Upper lobe of left lung (tissue), 4 donors: ENCODE measurements around the gene GRID1.

Experiments
- EP300 ChIP-seq, 4 donors: sonication (generic); formaldehyde crosslinking; IDR thresholded peaks; one replicate each; pipeline ENCODE4 v1.5.1; 2017; ENCODE audit warnings: antibody characterized with exemption in 4 of 4, control low read depth in 2 of 4
- POLR2A ChIP-seq, 4 donors: fragments of 450-650 bp; IDR thresholded peaks; one replicate each; pipeline ENCODE4 v1.5.1; 2016 to 2017; ENCODE audit warnings: antibody characterized with exemption in 4 of 4, mild to moderate bottlenecking in 2 of 4
- TF ChIP-seq, protein P1 (sequence below), 6 experiments: fragments of 450-650 bp in 4 of 6; fragments of 200-600 bp in 2 of 6; sonication (generic) in 2 of 6; IDR thresholded peaks; one replicate each; pipeline ENCODE4 v1.5.1; 2016 to 2019; ENCODE audit warnings: antibody characterized with exemption in 6 of 6

DNA sequence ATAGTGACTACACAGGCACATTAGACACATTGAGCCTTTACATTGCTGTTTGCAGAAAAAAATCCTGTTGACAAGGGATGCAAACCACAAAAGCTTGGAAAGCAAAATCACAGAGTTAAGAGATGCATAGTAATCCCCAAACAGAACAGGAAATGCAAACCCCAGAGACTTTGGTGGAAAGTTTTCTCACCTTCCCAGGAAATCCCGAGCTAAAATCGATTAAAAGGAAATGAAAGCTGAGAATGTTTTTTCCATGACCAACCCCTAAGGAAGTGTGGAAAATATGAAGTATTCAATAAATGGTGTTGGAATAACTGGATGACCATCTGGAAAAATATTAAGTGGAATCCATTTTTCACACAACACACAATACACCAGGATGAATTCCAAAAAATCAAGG, 598.7 kb downstream of the GRID1 start:
- TF ChIP-seq, protein P1, sequence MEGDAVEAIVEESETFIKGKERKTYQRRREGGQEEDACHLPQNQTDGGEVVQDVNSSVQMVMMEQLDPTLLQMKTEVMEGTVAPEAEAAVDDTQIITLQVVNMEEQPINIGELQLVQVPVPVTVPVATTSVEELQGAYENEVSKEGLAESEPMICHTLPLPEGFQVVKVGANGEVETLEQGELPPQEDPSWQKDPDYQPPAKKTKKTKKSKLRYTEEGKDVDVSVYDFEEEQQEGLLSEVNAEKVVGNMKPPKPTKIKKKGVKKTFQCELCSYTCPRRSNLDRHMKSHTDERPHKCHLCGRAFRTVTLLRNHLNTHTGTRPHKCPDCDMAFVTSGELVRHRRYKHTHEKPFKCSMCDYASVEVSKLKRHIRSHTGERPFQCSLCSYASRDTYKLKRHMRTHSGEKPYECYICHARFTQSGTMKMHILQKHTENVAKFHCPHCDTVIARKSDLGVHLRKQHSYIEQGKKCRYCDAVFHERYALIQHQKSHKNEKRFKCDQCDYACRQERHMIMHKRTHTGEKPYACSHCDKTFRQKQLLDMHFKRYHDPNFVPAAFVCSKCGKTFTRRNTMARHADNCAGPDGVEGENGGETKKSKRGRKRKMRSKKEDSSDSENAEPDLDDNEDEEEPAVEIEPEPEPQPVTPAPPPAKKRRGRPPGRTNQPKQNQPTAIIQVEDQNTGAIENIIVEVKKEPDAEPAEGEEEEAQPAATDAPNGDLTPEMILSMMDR (IDR thresholded peaks at IDR 0.05): no peak
- TF ChIP-seq EP300 (IDR thresholded peaks at IDR 0.05) (no peak), POLR2A (IDR thresholded peaks at IDR 0.05) (no peak)
